ENCODE measurements around the gene COL6A1. TPM values are rescaled to one million over a fixed set of nuclear protein-coding genes. Genes with fewer than 3 reads are reported as not detected.
A peak's percentile ranks its signal among the peaks of the same experiment; 100 is the strongest.

COL6A1 gene
- total RNA-seq, 2 experiments from 2014 or later = 0.74 to 1.6 TPM

DNA sequence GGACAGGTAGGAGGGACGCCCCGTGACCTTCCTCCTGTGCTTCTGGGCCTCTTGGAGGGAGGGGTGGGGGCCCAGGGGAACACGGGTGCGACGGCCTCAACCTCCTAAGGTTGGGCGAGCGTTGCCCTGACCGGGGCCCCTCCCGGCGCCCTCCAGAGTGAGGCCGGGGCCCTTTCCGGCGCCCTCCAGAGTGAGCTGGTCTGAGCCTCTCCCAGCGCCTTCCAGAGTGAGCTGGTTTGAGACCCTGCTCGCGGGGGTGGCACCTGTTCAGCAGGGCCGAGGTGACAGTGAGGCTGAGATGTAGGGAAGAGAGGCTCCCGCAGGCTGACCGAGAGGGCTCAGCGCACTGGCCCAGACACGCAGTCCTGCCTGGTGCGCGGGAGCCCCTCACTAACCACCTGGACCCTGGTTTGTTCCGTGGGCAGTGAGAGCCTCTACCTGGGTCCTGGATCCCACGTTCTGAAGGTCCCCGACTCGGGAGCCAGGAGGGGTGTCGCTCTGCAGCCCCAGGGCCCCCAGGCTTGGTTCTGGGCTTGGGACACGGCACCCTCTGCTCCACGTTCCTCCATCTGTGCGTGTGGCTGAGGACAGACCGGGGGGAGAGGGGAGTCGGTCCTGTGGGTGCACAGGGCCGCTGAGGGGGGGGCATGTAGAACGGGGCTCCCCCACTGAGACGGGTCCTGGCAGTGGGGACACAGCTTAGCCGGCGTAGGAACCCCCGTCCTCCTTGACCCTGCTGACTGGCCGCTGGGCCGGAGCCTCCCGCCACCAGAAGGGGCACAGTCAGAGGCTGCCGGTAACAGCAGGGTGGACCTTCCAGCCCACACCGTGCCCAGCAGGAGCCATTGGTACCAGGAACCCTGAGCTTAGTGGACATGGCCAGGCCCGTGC lies 1.4 kb downstream of the COL6A1 start:
- DNase-seq = no peak
- CTCF ChIA-PET = no interaction called here
- Mint-ChIP-seq H3K4me1 (ENCODE audit: low read depth) (peaks cover 6% of the 10 kb centered on the region), H3K36me3 (ENCODE audit: low read depth) (no peaks in the 10 kb centered on the region), H3K9me3 (no peaks in the 10 kb centered on the region), H3K27me3 (ENCODE audit: low read depth) (peaks cover 7% of the 10 kb centered on the region), H3K4me3 (peak overlapping the region; percentile 34), H3K27ac (no peak overlapping the region)
- intact Hi-C loops (cut with micrococcal nuclease) = no loop called here

DNA sequence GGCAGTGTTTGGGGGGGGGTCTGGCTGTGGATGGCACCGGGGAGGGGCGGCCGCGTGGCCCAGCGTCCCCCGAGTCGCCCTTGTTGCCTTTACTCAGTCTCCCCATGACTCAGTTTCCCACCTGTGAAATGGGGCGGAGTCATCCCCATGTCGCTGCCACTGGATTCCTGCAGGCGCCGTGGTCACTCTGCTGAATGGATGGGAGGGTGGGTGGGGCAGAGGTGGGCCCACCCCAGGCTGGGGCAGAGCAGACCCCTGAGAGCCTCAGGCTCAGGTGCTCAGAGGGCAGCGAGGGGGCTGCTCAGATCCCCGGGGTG lies 2.0 kb downstream of the COL6A1 start:
- Mint-ChIP-seq H3K4me1 (ENCODE audit: low read depth) (peaks cover under 1% of the 10 kb centered on the region), H3K4me3 (no peak overlapping the region), H3K9me3 (no peaks in the 10 kb centered on the region), H3K27ac (no peak overlapping the region), H3K27me3 (ENCODE audit: low read depth) (peaks cover 3% of the 10 kb centered on the region), H3K36me3 (ENCODE audit: low read depth) (no peaks in the 10 kb centered on the region)
- CTCF ChIA-PET = no interaction called here
- DNase-seq = no peak
- intact Hi-C loops (cut with micrococcal nuclease) = no loop called here

DNA sequence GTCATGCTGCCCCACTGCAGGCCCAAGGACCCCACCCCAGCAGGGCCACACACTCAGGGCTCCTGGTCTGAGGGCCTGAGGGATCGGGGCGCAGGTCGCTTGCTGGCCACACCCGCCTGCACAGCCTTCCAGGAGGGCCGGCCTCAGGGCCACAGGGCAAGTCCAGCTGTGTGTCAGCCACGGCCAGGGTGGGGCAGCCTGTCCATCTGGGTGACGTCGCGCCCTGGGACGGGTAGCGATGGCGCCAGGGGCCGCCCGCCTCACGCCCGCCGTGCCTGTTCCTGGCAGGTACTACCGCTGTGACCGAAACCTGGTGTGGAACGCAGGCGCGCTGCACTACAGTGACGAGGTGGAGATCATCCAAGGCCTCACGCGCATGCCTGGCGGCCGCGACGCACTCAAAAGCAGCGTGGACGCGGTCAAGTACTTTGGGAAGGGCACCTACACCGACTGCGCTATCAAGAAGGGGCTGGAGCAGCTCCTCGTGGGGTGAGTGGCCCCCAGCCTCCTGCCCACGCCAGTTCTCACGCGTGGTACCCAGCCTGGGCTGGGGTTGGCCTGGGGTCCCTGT lies 2.5 kb downstream of the COL6A1 start:
- CTCF ChIA-PET = no interaction called here
- intact Hi-C loops (cut with micrococcal nuclease) = no loop called here
- no peaks in the 10 kb centered on the region for H3K9me3 Mint-ChIP-seq
- DNase-seq = no peak
- no peak overlapping the region for H3K4me3 Mint-ChIP-seq
- no peaks in the 10 kb centered on the region for H3K4me1 Mint-ChIP-seq (ENCODE audit: low read depth)
- no peaks in the 10 kb centered on the region for H3K36me3 Mint-ChIP-seq (ENCODE audit: low read depth)
- H3K27me3 Mint-ChIP-seq (ENCODE audit: low read depth) = peaks cover 3% of the 10 kb centered on the region
- no peak overlapping the region for H3K27ac Mint-ChIP-seq

DNA sequence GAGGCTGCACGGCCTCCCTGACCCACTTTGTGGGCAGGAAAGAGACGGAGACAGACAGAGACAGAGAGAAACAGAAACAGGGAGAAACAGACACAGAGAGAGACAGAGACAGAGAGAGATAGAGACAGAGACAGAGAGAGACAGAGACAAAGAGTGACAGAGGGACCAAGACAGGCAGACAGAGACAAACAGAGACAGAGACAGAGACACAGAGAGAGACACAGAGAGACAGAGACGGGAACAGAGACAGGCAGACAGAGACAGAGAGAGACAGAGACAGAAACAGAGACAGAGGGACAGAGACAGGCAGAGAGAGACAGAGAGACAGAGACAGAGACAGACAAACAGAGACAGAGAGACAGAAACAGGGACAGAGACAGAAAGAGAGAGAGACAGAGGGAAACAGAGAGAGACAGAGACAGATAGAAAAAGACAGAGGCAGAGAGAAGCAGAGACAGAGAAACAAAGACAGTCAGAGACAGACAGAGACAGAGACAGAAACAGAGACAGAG lies 3.1 kb downstream of the COL6A1 start:
- DNase-seq = no peak
- peaks cover 3% of the 10 kb centered on the region for H3K27me3 Mint-ChIP-seq (ENCODE audit: low read depth)
- no peak overlapping the region for H3K27ac Mint-ChIP-seq
- intact Hi-C loops (cut with micrococcal nuclease) = no loop called here
- no peaks in the 10 kb centered on the region for H3K4me1 Mint-ChIP-seq (ENCODE audit: low read depth)
- no peaks in the 10 kb centered on the region for H3K9me3 Mint-ChIP-seq
- no peaks in the 10 kb centered on the region for H3K36me3 Mint-ChIP-seq (ENCODE audit: low read depth)
- no peak overlapping the region for H3K4me3 Mint-ChIP-seq
- CTCF ChIA-PET = no interaction called here

DNA sequence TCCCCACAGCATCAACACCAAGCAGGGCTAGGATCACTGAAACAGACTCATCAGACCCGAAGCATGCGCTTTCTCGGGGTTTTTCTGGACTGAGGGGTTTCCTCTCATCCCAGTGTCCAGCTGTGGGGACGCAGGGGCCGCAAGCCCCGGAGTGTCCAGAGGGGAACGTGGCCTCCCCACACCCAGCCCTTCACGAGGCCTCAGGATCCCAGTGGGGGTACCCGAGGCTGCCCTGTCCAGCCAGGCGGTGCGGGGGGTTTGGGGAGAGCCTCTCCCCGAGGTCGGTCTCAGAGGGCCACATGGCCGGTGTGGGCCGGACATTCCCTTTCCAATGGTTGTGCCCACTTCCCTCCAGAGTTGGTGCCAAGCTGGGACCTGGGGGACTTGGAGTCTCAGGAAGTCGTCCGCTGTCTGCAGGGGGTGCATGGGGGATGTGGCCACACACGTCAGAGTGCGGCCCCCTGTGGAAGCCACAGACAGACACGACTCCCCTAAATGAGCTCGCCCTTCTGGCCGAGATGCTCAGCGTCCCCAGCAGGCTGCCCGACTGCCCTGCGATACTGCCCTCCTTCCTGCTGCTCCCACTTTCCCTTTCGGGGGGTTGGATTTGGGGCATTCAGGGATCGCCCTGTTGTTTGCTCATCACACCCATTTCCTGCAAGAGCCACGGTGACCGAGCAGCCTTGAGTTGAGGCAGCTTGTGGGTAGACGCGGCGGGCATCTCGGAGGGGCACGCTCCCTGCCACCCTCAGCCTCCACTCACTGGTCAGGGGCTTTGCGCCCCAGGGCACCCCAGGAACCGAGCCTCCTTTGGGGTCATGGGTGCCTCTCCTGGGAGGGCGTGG lies 4.1 kb downstream of the COL6A1 start:
- H3K4me3 Mint-ChIP-seq = no peak overlapping the region
- H3K9me3 Mint-ChIP-seq = no peaks in the 10 kb centered on the region
- H3K4me1 Mint-ChIP-seq (ENCODE audit: low read depth) = no peaks in the 10 kb centered on the region
- intact Hi-C loops (cut with micrococcal nuclease) = no loop called here
- peaks cover 3% of the 10 kb centered on the region for H3K27me3 Mint-ChIP-seq (ENCODE audit: low read depth)
- DNase-seq = no peak
- CTCF ChIA-PET = interaction anchor here (1.2 kb wide), 1 partner anchor 13 kb away, joined by 3 read pairs; no protein-coding TSS in a partner anchor
- no peaks in the 10 kb centered on the region for H3K36me3 Mint-ChIP-seq (ENCODE audit: low read depth)
- no peak overlapping the region for H3K27ac Mint-ChIP-seq

DNA sequence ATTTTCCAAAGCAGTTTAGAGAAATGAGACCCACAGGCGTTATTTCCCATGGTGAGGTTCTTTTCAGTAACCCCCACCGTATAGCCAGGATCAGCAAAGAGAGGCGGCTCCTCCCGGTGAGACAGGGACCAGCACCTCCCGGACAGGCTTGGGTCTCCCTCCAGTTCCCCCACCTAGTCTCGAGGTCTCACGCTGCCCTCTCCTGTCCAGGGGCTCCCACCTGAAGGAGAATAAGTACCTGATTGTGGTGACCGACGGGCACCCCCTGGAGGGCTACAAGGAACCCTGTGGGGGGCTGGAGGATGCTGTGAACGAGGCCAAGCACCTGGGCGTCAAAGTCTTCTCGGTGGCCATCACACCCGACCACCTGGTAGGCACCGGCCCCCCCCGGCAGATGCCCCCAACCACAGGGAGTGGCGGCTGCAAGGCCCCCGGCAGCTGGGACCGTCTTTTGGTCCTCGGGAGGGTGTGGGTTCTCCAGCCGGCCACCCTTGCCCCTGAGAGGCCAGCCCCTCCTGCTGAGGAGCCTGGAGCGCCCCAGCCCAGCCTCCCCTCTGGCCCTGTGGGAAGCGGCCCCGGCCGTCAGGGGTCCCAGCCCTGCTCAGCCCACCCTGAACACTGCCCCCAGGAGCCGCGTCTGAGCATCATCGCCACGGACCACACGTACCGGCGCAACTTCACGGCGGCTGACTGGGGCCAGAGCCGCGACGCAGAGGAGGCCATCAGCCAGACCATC lies 4.9 kb downstream of the COL6A1 start:
- CTCF ChIA-PET = interaction anchor here (1.2 kb wide), 1 partner anchor 14 kb away, joined by 3 read pairs; no protein-coding TSS in a partner anchor
- Mint-ChIP-seq H3K36me3 (ENCODE audit: low read depth) (no peaks in the 10 kb centered on the region), H3K4me1 (ENCODE audit: low read depth) (no peaks in the 10 kb centered on the region), H3K27ac (no peak overlapping the region), H3K27me3 (ENCODE audit: low read depth) (peaks cover 3% of the 10 kb centered on the region), H3K4me3 (no peak overlapping the region), H3K9me3 (no peaks in the 10 kb centered on the region)
- DNase-seq = no peak
- intact Hi-C loops (cut with micrococcal nuclease) = no loop called here

DNA sequence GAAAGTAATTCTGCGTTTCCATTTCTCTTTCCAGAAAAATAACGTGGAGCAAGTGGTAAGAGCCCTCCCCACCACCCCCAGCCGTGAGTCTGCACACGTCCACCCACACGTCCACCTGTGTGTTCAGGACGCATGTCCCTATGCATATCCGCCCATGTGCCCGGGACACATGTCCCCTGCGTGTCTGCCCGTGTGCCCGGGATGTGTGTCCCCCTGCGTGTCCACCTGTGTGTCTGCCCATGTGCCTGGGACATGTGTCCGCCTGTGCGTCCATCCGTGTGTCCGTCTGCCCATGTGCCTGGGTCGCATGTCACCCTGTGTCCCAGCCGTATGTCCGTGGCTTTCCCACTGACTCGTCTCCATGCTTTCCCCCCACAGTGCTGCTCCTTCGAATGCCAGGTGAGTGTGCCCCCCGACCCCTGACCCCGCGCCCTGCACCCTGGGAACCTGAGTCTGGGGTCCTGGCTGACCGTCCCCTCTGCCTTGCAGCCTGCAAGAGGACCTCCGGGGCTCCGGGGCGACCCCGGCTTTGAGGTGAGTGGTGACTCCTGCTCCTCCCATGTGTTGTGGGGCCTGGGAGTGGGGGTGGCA lies 5.6 kb downstream of the COL6A1 start:
- no peak overlapping the region for H3K4me3 Mint-ChIP-seq
- H3K36me3 Mint-ChIP-seq (ENCODE audit: low read depth) = no peaks in the 10 kb centered on the region
- intact Hi-C loops (cut with micrococcal nuclease) = no loop called here
- no peaks in the 10 kb centered on the region for H3K9me3 Mint-ChIP-seq
- H3K27me3 Mint-ChIP-seq (ENCODE audit: low read depth) = peaks cover 3% of the 10 kb centered on the region
- no peak overlapping the region for H3K27ac Mint-ChIP-seq
- DNase-seq = no peak
- H3K4me1 Mint-ChIP-seq (ENCODE audit: low read depth) = no peaks in the 10 kb centered on the region
- CTCF ChIA-PET = no interaction called here

DNA sequence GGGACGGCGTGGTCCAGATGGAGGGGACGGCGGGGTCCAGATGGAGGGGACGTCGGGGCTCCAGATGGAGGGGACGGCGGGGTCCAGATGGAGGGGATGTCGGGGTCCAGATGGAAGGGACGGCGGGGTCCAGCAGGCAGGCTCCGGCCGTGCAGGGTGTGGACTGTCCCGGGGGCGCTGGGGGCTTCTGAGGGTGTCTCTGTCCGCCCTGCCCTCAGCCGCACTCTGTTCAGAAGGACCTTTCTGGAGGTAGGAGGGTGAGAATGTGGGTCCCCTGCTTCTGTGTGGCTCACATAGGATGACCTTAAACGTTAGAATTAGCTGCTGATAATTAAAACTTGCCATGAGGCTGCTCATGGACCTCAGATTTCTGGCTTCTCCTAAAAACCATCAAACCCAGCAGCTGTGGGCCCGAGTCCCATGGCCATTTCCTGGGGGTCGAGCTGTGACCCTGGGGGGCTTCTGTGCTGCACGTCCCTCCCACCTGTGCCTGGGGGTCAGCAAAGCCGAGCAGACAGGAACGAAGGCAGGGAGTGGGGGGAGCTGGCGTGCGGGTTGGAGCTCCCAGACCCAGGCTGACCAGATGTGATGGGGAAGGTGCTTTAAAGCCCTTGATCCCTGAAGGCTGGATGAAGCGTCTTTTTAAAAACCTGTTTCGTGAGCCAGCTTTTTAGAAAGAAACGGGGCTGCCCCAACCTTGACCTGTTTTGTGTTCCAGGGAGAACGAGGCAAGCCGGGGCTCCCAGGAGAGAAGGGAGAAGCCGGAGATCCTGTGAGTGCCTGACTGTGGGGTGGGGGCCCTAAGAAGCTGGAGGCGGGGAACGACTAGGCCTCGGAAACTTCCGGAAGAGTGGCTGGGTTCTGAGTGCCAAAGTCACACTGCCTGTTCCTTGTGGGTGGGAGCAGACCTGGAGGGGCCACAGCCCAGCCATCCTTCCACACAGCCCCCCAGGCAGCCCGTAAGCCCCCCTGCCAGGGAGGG lies 7.1 kb downstream of the COL6A1 start:
- no peaks in the 10 kb centered on the region for H3K36me3 Mint-ChIP-seq (ENCODE audit: low read depth)
- H3K27me3 Mint-ChIP-seq (ENCODE audit: low read depth) = peaks cover 3% of the 10 kb centered on the region

DNA sequence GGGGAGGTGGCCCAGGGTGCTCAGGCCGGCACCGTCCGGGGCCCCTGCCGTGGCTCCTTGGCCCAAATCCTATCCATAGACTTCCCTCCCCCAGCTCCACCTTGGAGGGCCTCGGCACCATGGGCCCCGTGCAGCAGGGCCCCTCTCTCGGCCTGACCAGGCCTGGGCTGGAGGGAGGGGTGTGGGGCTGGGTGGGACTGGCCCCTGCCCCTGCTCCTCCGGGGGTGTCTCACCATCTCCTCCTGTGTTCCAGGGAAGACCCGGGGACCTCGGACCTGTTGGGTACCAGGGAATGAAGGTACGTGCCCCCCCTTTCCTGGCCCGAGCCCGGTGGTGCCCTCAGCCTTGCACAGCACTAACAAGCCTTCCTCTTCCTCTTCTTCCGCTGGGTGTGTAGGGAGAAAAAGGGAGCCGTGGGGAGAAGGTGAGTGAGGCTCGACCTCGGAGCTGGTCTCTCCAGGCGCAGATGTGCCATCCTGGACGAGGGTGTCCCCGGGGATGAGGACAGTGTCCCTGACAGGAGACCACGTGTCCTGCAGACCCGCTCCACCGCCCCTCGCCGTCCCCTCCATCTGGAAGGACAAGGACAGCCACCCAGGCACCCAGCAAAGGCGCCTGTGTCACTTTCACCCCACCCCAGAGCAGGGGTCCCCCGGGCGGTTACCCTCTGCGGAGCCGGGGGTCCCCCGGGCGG lies 7.9 kb downstream of the COL6A1 start:
- Mint-ChIP-seq H3K4me3 (no peak overlapping the region), H3K27ac (no peak overlapping the region), H3K27me3 (ENCODE audit: low read depth) (peaks cover 3% of the 10 kb centered on the region), H3K36me3 (ENCODE audit: low read depth) (no peaks in the 10 kb centered on the region), H3K4me1 (ENCODE audit: low read depth) (no peaks in the 10 kb centered on the region), H3K9me3 (no peaks in the 10 kb centered on the region)
- intact Hi-C loops (cut with micrococcal nuclease) = no loop called here
- CTCF ChIA-PET = no interaction called here
- no peak for DNase-seq

More for the DNA sequence above, 7.1 kb downstream of the COL6A1 start:
- H3K4me3 Mint-ChIP-seq = no peak overlapping the region
- intact Hi-C loops (cut with micrococcal nuclease) = no loop called here
- H3K27ac Mint-ChIP-seq = no peak overlapping the region
- DNase-seq = no peak
- CTCF ChIA-PET = no interaction called here
- H3K4me1 Mint-ChIP-seq (ENCODE audit: low read depth) = no peaks in the 10 kb centered on the region
- H3K9me3 Mint-ChIP-seq = no peaks in the 10 kb centered on the region

DNA sequence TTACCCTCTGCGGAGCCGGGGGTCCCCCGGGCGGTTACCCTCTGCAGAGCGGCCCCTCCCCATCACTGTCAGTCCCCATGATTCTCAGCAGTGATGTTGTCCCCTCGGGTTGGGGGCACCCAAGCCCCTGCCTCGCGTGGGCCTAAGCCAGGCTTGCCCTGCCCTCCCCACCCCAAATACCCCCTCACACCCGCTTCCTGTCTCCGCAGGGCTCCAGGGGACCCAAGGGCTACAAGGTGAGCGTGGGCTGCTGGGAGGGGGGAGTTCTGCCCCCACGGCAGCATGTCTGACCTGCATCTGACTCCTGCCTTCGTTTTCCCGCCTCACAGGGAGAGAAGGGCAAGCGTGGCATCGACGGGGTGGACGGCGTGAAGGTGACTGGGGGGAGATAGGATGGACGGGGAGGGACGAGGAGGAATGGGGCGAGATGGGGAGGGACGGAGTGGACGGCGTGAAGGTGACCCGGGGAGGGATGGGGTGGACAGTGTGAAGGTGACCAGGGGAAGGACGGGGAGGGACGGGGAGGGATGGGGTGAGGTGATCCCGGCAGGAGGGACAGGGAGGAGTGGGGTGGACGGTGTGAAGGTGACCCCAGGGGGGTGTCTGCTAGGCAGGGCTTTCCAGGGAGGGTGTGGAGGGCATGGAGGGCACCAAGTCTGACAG lies 8.6 kb downstream of the COL6A1 start:
- Mint-ChIP-seq H3K4me1 (ENCODE audit: low read depth) (no peaks in the 10 kb centered on the region), H3K27me3 (ENCODE audit: low read depth) (no peaks in the 10 kb centered on the region), H3K36me3 (ENCODE audit: low read depth) (no peaks in the 10 kb centered on the region), H3K9me3 (no peaks in the 10 kb centered on the region), H3K27ac (no peak overlapping the region), H3K4me3 (no peak overlapping the region)
- CTCF ChIA-PET = no interaction called here
- intact Hi-C loops (cut with micrococcal nuclease) = no loop called here
- no peak for DNase-seq
